GM18507 (cell line): Measurements from ENCODE around the gene INHBE.
"Not testable (repeated sequence)": the region's sequence is repeated elsewhere in the genome, so short reads cannot be mapped to it uniquely, and the experiment has no call there.

ENCODE experiments used
- DNase-seq: peaks from one replicate; pipeline ENCODE4 v3.0.0; 2011; ENCODE audit warnings: low read depth; ENCODE audit not compliant: insufficient read length; ENCODE audit errors: extremely low spot score
- FAIRE-seq: peaks from 2 replicates; lab custom pipeline; 2011; peaks lifted over from hg19 to GRCh38; lab: Jason Lieb, UNC

INHBE gene

DNA sequence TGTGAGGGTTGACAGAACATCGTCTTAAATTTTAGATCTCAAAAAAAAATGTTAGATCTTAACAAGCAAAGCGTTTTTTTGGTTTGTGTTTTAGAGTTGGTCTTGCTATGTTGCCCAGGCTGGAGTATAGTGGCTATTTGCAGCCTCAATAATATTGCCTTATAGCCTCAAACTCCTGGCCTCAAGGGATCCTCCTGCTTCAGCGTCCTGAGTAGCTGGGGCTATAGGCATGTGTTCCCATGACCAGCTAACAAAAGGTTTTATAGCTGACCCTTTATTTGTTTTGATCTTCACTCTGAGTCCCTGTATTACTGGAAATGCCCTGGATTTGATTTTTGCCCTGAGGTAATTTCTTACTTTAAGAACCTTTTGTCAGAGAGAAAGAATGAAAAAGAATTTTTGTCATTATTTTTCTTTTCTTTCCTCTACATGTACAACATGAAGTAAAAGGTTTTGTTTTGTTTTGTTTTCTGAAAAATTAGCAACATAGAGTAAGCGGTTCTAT is 15.3 kb upstream of the INHBE start:
- FAIRE-seq (no peak), DNase-seq (no peak)

DNA sequence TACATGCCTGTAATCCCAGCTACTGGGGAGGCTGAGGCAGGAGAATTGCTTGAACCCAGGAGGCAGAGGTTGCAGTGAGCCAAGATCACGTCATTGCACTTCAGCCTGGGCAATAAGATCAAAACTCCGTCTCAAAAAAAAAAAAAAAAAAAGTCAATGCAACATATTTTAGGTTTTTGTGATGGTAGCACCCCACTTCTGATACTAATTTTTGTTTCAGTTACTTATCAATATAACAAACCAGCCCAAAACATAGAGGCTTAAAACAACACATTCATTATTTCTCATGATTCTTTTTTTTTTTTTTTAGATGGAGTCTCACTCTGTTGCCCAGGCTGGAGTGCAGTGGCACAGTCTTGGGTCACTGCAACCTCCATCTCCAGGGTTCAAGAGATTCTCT is 13.7 kb upstream of the INHBE start:
- DNase-seq, FAIRE-seq: not testable (repeated sequence)

DNA sequence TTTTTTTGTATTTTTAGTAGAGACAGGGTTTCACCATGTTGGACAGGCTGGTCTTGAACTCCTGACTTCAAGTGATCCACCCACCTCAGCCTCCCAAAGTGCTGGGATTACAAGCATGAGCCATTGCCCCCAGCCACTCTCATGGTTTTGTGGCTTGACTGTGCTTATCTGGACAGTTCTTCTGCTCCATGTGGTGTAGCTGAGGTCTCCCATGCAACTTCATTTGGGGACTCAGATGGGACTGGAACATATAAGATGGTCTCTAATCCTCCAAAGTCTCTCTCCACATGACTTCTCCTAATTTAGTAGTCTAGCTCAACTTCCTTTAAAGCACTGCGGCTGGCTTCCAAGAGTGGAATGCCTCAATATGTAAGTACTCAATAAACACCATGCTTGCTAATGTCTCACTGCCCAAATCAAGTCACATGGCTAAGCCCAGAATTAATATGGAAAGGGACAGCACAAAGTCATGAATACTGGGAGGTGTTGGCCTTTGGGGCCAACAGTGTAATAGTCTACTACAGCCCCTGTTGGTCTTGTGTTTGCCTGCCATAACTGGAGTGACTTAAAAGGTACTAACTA is 13.2 kb upstream of the INHBE start:
- FAIRE-seq (no peak), DNase-seq (no peak)

DNA sequence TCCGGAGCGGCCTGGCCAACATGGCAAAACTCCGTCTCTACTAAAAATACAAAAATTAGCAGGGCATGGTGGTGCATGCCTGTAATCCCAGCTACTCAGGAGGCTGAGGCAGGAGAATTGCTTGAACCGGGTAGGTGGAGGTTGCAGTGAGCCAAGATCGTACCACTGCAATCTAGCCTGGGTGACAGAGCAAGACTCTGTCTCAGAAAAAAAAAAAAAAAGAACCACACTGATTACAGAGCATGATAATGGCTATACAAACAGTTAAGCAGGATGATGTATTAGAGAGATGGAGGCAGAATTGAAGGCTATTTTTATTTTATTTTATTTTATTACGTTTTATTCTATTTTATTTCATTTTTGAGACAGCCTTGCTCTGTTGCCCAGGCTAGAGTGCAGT is 10.8 kb upstream of the INHBE start:
- FAIRE-seq, DNase-seq: not testable (repeated sequence)

DNA sequence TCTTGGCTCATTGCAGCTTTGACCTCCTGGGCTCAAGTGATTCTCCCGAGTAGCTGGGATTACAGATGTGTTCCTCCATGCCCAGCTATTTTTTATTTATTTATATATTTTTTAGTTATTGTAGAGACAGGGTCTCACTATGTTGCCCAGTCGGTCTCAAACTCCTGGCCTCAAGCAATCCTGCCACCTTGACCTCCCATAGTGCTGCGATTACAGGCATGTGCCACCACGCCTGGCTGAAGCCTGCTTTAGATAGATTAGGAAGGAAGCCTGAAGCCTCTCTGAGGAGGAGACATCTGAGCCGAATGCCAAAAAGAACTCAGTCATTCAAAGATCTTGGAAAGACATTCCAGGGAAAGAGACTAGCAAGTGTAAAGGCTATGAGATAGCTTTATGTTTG is 10.4 kb upstream of the INHBE start:
- no peak for FAIRE-seq
- no peak for DNase-seq

DNA sequence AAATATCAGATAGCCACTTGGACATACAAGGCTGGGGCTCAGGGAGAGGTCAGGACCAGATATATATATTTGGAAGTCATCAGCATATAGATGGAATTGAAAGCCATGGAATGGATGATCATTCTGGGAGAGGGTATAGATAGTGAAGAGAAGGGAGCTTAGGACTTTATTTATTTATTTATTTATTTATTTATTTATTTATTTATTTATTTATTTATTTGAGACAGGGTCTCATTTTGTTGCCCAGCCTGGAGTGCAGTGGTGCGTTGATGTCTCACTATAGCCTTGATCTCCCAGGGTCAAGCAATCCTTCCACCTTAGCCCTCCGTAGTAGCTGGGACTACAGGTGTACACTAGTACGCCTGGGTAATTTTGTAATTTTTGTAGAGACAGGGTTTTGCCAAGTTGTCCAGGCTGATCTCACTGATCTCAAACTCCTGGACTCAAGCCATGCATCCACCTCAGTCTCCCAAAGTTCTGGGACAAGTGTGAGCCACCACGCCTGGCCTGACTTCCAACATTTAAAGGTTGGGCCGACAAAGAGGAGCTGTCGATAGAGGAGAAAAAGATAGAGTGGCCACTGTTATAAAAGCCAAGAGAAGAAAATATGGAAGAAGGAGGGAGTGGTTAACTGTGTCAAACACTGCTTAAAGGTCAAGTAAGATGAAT is 8.7 kb upstream of the INHBE start:
- FAIRE-seq (no peak), DNase-seq (no peak)

DNA sequence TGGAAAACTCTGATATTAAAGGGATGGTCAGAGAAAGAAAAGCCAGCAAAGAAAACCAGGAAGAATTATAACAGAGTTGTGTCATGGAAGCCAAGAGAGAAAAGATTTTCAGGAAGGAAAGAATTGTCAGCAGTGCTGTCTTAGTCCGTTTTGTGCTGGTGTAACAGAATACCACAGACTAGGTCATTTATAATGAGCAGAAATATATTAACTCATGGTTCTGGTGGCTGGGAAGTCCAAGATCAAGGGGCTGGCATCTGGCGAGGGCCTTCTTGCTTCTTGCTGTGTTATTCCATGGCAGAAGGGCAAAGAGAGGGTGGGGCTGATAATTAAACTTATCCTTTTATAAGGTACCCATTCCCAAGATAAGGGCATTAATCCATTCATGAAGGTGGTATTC is 6.4 kb upstream of the INHBE start:
- no peak for DNase-seq
- no peak for FAIRE-seq

DNA sequence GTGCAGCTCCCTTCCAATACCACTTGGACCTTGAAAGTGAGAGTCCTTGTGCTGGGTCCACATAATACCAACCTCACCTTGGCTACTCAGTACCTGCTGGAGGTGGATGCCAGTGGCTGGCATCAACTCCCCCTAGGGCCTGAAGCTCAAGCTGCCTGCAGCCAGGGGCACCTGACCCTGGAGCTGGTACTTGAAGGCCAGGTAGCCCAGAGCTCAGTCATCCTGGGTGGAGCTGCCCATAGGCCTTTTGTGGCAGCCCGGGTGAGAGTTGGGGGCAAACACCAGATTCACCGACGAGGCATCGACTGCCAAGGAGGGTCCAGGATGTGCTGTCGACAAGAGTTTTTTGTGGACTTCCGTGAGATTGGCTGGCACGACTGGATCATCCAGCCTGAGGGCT is 5.7 kb upstream of the INHBE start:
- DNase-seq (no peak), FAIRE-seq (no peak)

DNA sequence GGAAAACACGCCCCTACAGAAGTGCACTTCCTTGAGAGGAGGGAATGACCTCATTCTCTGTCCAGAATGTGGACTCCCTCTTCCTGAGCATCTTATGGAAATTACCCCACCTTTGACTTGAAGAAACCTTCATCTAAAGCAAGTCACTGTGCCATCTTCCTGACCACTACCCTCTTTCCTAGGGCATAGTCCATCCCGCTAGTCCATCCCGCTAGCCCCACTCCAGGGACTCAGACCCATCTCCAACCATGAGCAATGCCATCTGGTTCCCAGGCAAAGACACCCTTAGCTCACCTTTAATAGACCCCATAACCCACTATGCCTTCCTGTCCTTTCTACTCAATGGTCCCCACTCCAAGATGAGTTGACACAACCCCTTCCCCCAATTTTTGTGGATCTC is 5.0 kb upstream of the INHBE start:
- DNase-seq (no peak), FAIRE-seq (no peak)

DNA sequence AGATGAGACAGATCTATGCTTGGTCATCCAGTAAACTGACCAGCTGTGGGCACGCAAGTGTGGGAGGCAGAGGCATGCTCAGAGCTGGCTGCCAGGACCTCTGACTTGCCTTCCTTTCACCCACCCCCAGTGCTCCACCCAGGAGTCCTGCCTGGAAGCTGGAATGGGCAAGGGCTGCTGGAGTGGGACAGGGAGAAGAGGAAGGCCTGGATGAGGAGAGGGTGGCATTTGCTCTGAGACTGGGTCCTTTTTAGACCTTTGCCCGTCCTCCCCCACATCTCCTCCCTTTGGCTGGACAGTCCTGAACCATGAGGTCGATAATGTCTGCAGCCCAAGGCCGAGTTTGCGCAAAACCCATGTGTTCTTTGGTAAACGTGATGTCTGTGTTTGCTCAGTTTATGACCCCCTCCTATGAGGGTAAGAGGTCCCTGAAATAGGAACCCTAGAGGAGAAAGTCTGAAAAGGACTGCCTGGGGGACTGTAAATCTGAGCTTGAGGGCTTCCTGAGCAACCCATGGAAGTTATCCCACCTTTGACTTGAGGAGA is 3.8 kb upstream of the INHBE start:
- DNase-seq = no peak
- no peak for FAIRE-seq

DNA sequence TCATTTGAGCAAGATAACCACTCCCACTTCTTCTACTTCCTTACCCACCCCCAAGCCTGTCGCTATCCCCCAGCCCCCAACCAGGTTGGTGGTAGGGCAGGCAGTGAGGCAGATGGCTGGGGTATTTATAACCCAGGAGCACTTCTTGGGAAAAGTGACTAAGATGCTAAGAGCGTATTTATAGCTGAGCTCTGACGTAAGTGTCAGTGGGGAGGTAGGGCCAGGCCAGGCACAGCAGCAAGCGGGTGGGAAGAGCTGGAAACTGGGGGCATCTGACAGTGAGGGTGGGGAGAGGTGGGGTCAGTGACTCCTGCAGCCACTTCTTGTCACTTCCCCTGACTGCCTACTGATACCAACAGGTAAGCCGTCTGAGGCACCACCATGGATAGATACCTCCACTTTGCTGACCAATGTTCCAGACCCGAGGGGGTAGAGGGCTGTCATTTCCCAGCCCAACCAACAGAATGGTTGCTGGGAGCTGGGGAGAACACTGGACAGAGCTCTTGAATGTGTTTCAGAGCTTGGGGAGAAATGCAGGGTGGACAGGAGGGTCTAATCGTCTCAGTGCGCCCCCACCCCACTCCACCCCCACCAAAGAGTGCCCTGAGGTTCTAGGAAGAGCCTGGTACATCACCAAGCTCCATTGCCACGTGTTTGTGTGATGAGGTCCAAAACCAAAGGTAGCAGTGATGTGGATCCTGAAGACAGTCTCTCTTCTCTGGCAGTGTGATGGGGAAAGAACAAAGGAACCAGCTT is 2.7 kb upstream of the INHBE start:
- DNase-seq (no peak), FAIRE-seq (no peak)

DNA sequence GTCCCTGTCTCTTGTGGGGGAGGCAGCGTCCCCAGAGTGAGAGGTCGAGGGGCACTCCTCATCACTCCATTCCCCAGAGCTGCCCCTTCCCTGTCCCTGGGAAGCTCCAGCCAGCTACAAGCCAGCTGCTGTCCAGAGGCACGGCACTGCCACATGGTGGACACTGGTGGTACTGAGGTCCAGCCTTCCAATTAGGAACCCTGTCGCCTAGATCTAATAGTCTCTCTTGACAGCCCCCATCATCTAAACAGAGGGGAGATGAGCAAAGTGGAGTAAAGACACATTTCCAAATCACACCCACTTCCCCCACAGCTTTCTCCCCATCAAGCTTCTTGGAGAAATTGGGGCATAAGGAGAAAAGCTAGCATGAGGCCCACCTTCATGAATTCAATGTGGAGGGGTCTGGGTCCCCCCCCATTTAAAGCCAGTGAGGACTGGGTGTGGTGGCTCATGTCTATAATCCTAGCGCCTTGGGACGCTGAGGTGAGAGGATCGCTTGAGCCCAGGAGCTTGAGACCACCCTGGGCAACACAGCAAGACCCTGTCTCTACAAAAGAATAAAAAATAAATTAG is 2.1 kb upstream of the INHBE start:
- DNase-seq (no peak), FAIRE-seq (peak; percentile 53)

DNA sequence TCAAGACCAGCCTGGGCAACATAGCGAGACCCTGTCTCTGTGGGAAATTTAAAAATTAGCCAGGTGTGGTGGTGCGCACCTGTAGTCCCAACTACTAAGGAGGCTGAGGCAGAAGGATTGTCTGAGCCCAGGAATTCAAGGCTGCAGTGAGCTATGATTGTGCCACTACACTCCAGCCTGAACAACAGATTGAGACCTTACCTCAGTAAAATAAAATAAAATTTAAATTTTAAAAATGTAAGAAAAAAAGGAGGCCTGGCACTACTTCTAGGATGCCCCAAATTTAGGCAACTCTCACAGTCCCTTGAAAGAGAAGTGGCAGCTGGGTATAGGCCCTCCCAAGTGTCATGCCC is 918 bp upstream of the INHBE start:
- no peak for DNase-seq
- no peak for FAIRE-seq

DNA sequence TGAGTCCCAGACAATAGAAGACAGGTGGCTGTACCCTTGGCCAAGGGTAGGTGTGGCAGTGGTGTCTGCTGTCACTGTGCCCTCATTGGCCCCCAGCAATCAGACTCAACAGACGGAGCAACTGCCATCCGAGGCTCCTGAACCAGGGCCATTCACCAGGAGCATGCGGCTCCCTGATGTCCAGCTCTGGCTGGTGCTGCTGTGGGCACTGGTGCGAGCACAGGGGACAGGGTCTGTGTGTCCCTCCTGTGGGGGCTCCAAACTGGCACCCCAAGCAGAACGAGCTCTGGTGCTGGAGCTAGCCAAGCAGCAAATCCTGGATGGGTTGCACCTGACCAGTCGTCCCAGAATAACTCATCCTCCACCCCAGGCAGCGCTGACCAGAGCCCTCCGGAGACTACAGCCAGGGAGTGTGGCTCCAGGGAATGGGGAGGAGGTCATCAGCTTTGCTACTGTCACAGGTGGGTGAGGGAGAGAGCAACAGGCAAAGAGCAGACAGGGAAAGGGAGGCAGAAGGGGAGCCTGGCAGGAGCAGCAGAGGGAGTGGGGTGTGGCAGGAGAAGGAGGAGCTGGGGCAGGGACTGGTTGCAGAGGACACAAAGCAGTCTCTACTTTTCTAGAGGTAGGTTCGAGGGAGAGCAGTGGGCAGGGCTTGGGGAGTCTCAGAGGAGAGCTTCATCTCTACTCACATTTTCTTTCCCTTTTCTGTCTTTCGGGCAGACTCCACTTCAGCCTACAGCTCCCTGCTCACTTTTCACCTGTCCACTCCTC is 452 bp downstream of the INHBE start:
- FAIRE-seq = no peak
- no peak for DNase-seq

DNA sequence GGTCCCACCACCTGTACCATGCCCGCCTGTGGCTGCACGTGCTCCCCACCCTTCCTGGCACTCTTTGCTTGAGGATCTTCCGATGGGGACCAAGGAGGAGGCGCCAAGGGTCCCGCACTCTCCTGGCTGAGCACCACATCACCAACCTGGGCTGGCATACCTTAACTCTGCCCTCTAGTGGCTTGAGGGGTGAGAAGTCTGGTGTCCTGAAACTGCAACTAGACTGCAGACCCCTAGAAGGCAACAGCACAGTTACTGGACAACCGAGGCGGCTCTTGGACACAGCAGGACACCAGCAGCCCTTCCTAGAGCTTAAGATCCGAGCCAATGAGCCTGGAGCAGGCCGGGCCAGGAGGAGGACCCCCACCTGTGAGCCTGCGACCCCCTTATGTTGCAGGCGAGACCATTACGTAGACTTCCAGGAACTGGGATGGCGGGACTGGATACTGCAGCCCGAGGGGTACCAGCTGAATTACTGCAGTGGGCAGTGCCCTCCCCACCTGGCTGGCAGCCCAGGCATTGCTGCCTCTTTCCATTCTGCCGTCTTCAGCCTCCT is 1.1 kb downstream of the INHBE start:
- DNase-seq (no peak), FAIRE-seq (peak; percentile 75)

DNA sequence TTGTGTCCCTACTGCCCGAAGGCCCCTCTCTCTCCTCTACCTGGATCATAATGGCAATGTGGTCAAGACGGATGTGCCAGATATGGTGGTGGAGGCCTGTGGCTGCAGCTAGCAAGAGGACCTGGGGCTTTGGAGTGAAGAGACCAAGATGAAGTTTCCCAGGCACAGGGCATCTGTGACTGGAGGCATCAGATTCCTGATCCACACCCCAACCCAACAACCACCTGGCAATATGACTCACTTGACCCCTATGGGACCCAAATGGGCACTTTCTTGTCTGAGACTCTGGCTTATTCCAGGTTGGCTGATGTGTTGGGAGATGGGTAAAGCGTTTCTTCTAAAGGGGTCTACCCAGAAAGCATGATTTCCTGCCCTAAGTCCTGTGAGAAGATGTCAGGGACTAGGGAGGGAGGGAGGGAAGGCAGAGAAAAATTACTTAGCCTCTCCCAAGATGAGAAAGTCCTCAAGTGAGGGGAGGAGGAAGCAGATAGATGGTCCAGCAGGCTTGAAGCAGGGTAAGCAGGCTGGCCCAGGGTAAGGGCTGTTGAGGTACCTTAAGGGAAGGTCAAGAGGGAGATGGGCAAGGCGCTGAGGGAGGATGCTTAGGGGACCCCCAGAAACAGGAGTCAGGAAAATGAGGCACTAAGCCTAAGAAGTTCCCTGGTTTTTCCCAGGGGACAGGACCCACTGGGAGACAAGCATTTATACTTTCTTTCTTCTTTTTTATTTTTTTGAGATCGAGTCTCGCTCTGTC is 1.8 kb downstream of the INHBE start:
- no peak for DNase-seq
- no peak for FAIRE-seq

DNA sequence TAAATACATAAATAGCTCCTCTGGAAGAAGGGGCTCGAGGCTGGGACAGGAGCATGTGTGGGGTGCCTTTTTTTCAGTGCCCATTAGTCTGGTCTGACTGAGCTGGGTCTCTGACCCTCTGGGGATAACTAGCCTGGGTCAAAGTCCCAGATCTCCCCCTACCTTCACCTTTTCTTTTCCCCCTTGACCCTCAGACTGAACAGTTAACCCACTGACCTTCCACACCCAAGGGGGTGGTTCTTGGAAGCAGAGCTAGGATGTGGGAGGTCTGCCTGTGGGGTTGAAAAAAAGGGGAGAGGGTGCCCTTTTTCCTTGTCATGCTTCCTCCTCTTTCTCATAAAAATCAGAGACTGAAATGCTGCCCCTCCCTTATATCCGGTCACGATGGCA is 3.6 kb downstream of the INHBE start:
- no peak for DNase-seq
- no peak for FAIRE-seq

DNA sequence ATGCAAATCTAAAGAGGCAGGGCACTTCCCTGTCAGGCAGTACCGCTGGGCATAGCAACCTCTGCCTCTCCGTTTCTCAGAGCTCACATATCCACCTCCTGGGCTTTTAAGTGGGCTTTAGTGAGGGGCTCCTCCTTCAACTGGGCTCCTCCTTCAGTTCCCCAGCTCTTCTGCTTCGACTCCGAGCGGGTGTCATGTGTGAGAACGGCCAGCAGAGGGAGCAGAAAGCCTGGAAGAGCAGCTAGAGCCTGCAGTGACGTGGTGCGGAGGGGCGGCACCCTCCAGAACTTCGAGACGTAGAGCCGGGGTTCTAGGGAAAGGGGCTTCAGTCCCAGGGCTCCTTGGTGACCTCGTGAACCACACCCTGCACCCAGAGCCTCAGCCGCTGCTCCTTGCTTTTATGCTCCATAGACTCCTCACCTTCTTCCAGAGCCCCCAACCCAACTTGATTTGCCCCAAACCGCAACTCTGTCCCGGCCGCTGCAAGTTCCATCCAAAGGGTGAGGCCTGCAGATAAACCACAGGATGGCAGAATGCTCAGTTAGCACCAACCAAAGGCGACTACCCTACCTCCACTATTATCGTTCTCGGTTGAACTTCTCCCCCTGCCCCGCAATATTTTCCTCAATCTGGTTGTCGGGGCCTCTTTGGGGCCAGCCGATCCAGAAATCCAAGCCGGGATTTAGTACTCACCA is 4.1 kb downstream of the INHBE start:
- FAIRE-seq = peak; percentile 95
- DNase-seq = no peak
